H1 (cell line): ENCODE data around the gene MOG.

Source experiments
- CEBPB ChIP-seq: IDR thresholded peaks from 2 replicates; pipeline ENCODE4 v1.6.1; 2012; ENCODE audit warnings: low read depth, low read length
- HDAC2 ChIP-seq, 2 experiments: fragments of 300-600 bp in 1 of 2; sonication (generic) in 1 of 2; IDR thresholded peaks; 2 replicates each; pipeline ENCODE4 v1.6.1; 2011 to 2012; ENCODE audit warnings: low read depth in 2 of 2, low read length in 2 of 2, mild to moderate bottlenecking in 2 of 2, moderate library complexity in 2 of 2, borderline replicate concordance in 1 of 2, inconsistent platforms in 1 of 2
- POLR2A ChIP-seq, 2 experiments: IDR thresholded peaks; 1 replicate in 1 of 2; 2 replicates in 1 of 2; pipeline ENCODE4 v1.6.1; 2011; ENCODE audit warnings: low read depth in 2 of 2, low read length in 2 of 2, mild to moderate bottlenecking in 2 of 2; ENCODE audit errors: control extremely low read depth in 1 of 2
- POLR2AphosphoS5 ChIP-seq: IDR thresholded peaks from 2 replicates; pipeline ENCODE4 v1.6.1; 2011; ENCODE audit warnings: low read depth, low read length
- SAP30 ChIP-seq: fragments of 300-600 bp; sonication (generic); IDR thresholded peaks from 2 replicates; pipeline ENCODE4 v1.7.1; 2012; ENCODE audit warnings: low read length, moderate library complexity, mild to moderate bottlenecking, inconsistent platforms; ENCODE audit not compliant: insufficient read depth, insufficient replicate concordance
- TAF1 ChIP-seq: IDR thresholded peaks from 2 replicates; pipeline ENCODE4 v1.6.1; 2011; ENCODE audit warnings: mild to moderate bottlenecking, low read depth, low read length
- TEAD4 ChIP-seq: IDR thresholded peaks from 2 replicates; pipeline ENCODE4 v1.6.1; 2012; ENCODE audit warnings: low read depth, low read length, inconsistent platforms, mixed read lengths
- TF ChIP-seq, protein P1 (sequence below), 3 experiments: IDR thresholded peaks; 1 replicate in 2 of 3; 2 replicates in 1 of 3; pipeline versions ENCODE4 v1.5.1 to v1.6.1; 2011; ENCODE audit warnings: low read length in 3 of 3, mild to moderate bottlenecking in 3 of 3, inconsistent platforms in 2 of 3, low read depth in 1 of 3, moderate library complexity in 1 of 3; ENCODE audit not compliant: insufficient read depth in 1 of 3; ENCODE audit errors: control extremely low read depth in 1 of 3

DNA sequence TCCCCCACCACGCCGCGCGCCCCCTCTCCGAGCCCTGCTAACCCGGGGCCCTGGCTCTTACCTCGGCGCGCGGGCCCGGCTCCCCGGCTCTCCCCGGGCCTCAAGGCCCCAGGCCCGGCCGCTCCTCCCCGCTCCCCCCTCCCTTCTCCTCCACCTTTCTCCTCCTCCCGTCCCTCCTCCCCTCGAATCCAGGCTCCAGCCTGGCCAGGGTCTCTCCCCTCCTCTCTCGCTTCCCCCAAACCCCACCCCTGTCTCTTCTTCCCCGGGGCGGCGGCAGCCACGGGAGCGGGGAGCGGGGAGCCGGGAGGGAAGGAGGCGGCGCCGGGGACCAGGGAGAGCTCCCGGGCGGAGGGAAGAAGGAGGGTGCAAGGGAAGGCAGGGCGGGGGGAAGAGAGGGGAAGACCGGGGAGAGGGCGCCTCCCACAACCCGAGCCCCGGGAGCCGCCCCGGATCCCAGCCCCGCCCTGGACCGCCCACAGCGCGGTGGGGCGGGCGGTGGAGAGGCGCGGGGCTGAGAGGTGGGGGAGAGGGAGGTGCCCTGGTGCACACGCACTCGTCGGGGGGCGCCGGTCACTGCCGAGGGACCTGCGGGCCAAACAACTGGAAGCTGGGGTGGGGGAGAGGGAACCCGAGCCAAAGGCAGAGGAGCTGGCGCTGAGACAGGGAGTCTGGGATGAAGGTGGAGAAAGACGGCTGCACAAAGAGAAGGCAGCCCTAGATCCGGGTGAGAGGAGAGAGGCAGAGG lies 23.9 kb upstream of the MOG start, which contains the start of gene GABBR1:
- TF ChIP-seq, protein P1, sequence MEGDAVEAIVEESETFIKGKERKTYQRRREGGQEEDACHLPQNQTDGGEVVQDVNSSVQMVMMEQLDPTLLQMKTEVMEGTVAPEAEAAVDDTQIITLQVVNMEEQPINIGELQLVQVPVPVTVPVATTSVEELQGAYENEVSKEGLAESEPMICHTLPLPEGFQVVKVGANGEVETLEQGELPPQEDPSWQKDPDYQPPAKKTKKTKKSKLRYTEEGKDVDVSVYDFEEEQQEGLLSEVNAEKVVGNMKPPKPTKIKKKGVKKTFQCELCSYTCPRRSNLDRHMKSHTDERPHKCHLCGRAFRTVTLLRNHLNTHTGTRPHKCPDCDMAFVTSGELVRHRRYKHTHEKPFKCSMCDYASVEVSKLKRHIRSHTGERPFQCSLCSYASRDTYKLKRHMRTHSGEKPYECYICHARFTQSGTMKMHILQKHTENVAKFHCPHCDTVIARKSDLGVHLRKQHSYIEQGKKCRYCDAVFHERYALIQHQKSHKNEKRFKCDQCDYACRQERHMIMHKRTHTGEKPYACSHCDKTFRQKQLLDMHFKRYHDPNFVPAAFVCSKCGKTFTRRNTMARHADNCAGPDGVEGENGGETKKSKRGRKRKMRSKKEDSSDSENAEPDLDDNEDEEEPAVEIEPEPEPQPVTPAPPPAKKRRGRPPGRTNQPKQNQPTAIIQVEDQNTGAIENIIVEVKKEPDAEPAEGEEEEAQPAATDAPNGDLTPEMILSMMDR (IDR thresholded peaks at IDR 0.05; ENCODE audit: control extremely low read depth in 1 of 3, insufficient read depth in 1 of 3, low read depth in 1 of 3, low read length in 3 of 3) = no peak
- TF ChIP-seq POLR2A (IDR thresholded peaks at IDR 0.05; ENCODE audit: control extremely low read depth in 1 of 2, low read depth in 2 of 2, low read length in 2 of 2) = no peak; a peak in 1 of 3 replicates
- TF ChIP-seq POLR2AphosphoS5 = no peak
- peak; percentile 6; the same call in 1 of the 2 replicates for TF ChIP-seq TAF1
- TF ChIP-seq CEBPB = no peak; the same call in 1 of the 2 replicates
- no peak for TF ChIP-seq SAP30
- TF ChIP-seq TEAD4 = no peak
- peak; percentile 78 to 84; a peak in 2 of 4 replicates for TF ChIP-seq HDAC2 (IDR thresholded peaks at IDR 0.05; ENCODE audit: borderline replicate concordance in 1 of 2, low read depth in 2 of 2, low read length in 2 of 2)
